ENCODE data around the gene THSD4. TPM values are rescaled to one million over a fixed set of nuclear protein-coding genes. Genes with fewer than 3 reads are reported as not detected.
"Not testable (repeated sequence)": the region's sequence is repeated elsewhere in the genome, so short reads cannot be mapped to it uniquely, and the experiment has no call there.

The THSD4 gene
- total RNA-seq, 2 donors from 2014 or later: not detected

GRCh38 chr15:71372769-71373168 is 257.5 kb downstream of the THSD4 start:
- H3K9me3 Mint-ChIP-seq; H3K27ac Mint-ChIP-seq; H3K4me1 Mint-ChIP-seq (ENCODE audit: low read depth in 2 of 2); ATAC-seq; DNase-seq (ENCODE audit: low spot score); H3K4me3 Mint-ChIP-seq: not testable (repeated sequence)
- H3K36me3 Mint-ChIP-seq: peaks cover 21% of the 10 kb centered on the region
- H3K27me3 Mint-ChIP-seq: peaks cover 22 to 28% of the 10 kb centered on the region in 2 donors

- Mint-ChIP-seq H3K36me3 (peaks cover 21% of the 10 kb centered on the region), H3K4me1 (ENCODE audit: low read depth in 2 of 2) (no peaks in the 10 kb centered on the region), H3K27ac (no peak overlapping the region), H3K9me3 (peaks cover 8% of the 10 kb centered on the region), H3K4me3 (no peak overlapping the region), H3K27me3 (peaks cover 22 to 28% of the 10 kb centered on the region in 2 donors)
- DNase-seq (ENCODE audit: low spot score) (no peak), ATAC-seq (no peak)
These were observed 258.6 kb downstream of the THSD4 start for GRCh38 chr15:71373917-71374316.

GRCh38 chr15:71374607-71375352 is 259.5 kb downstream of the THSD4 start:
- Mint-ChIP-seq H3K36me3 (peaks cover 19% of the 10 kb centered on the region), H3K4me3 (no peak overlapping the region), H3K9me3 (peaks cover 8% of the 10 kb centered on the region), H3K27ac (no peak overlapping the region), H3K27me3 (peaks cover 21 to 25% of the 10 kb centered on the region in 2 donors), H3K4me1 (ENCODE audit: low read depth in 2 of 2) (no peaks in the 10 kb centered on the region)
- ATAC-seq (no peak), DNase-seq (ENCODE audit: low spot score) (no peak)

GRCh38 chr15:71375934-71376333 is 260.7 kb downstream of the THSD4 start:
- peaks cover 8% of the 10 kb centered on the region for H3K9me3 Mint-ChIP-seq
- DNase-seq (ENCODE audit: low spot score) (no peak), ATAC-seq (no peak)
- no peak overlapping the region for H3K27ac Mint-ChIP-seq
- no peak overlapping the region for H3K4me3 Mint-ChIP-seq
- peaks cover 9% of the 10 kb centered on the region for H3K36me3 Mint-ChIP-seq
- H3K4me1 Mint-ChIP-seq (ENCODE audit: low read depth in 2 of 2): no peaks in the 10 kb centered on the region
- peaks cover 14 to 19% of the 10 kb centered on the region in 2 donors for H3K27me3 Mint-ChIP-seq

- peaks cover 18 to 19% of the 10 kb centered on the region in 2 donors for H3K27me3 Mint-ChIP-seq
- ATAC-seq: no peak
- DNase-seq (ENCODE audit: low spot score): no peak
- H3K27ac Mint-ChIP-seq: no peak overlapping the region
- no peak overlapping the region for H3K4me3 Mint-ChIP-seq
- H3K4me1 Mint-ChIP-seq (ENCODE audit: low read depth in 2 of 2): no peaks in the 10 kb centered on the region
- H3K36me3 Mint-ChIP-seq: no peaks in the 10 kb centered on the region
- H3K9me3 Mint-ChIP-seq: peaks cover 6% of the 10 kb centered on the region
These were observed 264.6 kb downstream of the THSD4 start for GRCh38 chr15:71379893-71380292.

GRCh38 chr15:71380345-71380744 is 265.1 kb downstream of the THSD4 start:
- Mint-ChIP-seq H3K4me3 (no peak overlapping the region), H3K4me1 (ENCODE audit: low read depth in 2 of 2) (no peaks in the 10 kb centered on the region), H3K36me3 (no peaks in the 10 kb centered on the region), H3K27ac (no peak overlapping the region), H3K27me3 (peaks cover 21 to 23% of the 10 kb centered on the region in 2 donors), H3K9me3 (peaks cover 6% of the 10 kb centered on the region)
- ATAC-seq: no peak
- DNase-seq (ENCODE audit: low spot score): no peak

- no peak overlapping the region for H3K27ac Mint-ChIP-seq
- DNase-seq (ENCODE audit: low spot score) (no peak), ATAC-seq (no peak)
- H3K27me3 Mint-ChIP-seq: peaks cover 29 to 54% of the 10 kb centered on the region in 2 donors
- H3K36me3 Mint-ChIP-seq: no peaks in the 10 kb centered on the region
- H3K4me3 Mint-ChIP-seq: no peak overlapping the region
- H3K4me1 Mint-ChIP-seq (ENCODE audit: low read depth in 2 of 2): peaks cover 0 to 6% of the 10 kb centered on the region in 2 donors
- no peaks in the 10 kb centered on the region for H3K9me3 Mint-ChIP-seq
These were observed 269.2 kb downstream of the THSD4 start for GRCh38 chr15:71384501-71384900.

GRCh38 chr15:71385026-71385425 is 269.8 kb downstream of the THSD4 start:
- no peak for DNase-seq (ENCODE audit: low spot score)
- no peak for ATAC-seq
- Mint-ChIP-seq H3K27ac (no peak overlapping the region), H3K4me1 (ENCODE audit: low read depth in 2 of 2) (peaks cover 0 to 6% of the 10 kb centered on the region in 2 donors), H3K4me3 (no peak overlapping the region), H3K9me3 (no peaks in the 10 kb centered on the region), H3K27me3 (peaks cover 29 to 54% of the 10 kb centered on the region in 2 donors), H3K36me3 (no peaks in the 10 kb centered on the region)

- Mint-ChIP-seq H3K9me3 (no peaks in the 10 kb centered on the region), H3K4me1 (ENCODE audit: low read depth in 2 of 2) (peaks cover 0 to 6% of the 10 kb centered on the region in 2 donors), H3K27ac (no peak overlapping the region), H3K27me3 (peaks cover 29 to 54% of the 10 kb centered on the region in 2 donors), H3K4me3 (no peak overlapping the region), H3K36me3 (no peaks in the 10 kb centered on the region)
- ATAC-seq (no peak), DNase-seq (ENCODE audit: low spot score) (no peak)
These were observed 270.2 kb downstream of the THSD4 start for GRCh38 chr15:71385457-71385856.

GRCh38 chr15:71386005-71386404 is 270.7 kb downstream of the THSD4 start:
- DNase-seq (ENCODE audit: low spot score): no peak
- no peak overlapping the region for H3K4me3 Mint-ChIP-seq

GRCh38 chr15:71386448-71387236 is 271.4 kb downstream of the THSD4 start:
- no peak for DNase-seq (ENCODE audit: low spot score)
- Mint-ChIP-seq H3K36me3 (no peaks in the 10 kb centered on the region), H3K9me3 (no peaks in the 10 kb centered on the region), H3K27me3 (peaks cover 31 to 59% of the 10 kb centered on the region in 2 donors), H3K27ac (no peak overlapping the region), H3K4me3 (no peak overlapping the region), H3K4me1 (ENCODE audit: low read depth in 2 of 2) (peaks cover 0 to 6% of the 10 kb centered on the region in 2 donors)
- no peak for ATAC-seq

More at GRCh38 chr15:71386005-71386404, 270.7 kb downstream of the THSD4 start:
- Mint-ChIP-seq H3K27me3 (peaks cover 29 to 54% of the 10 kb centered on the region in 2 donors), H3K9me3 (no peaks in the 10 kb centered on the region), H3K4me1 (ENCODE audit: low read depth in 2 of 2) (peaks cover 0 to 6% of the 10 kb centered on the region in 2 donors), H3K27ac (no peak overlapping the region), H3K36me3 (no peaks in the 10 kb centered on the region)
- ATAC-seq: no peak

GRCh38 chr15:71387810-71388209 is 272.5 kb downstream of the THSD4 start:
- DNase-seq (ENCODE audit: low spot score): no peak
- H3K36me3 Mint-ChIP-seq: no peaks in the 10 kb centered on the region
- ATAC-seq: no peak
- peaks cover 0 to 6% of the 10 kb centered on the region in 2 donors for H3K4me1 Mint-ChIP-seq (ENCODE audit: low read depth in 2 of 2)
- H3K9me3 Mint-ChIP-seq: no peaks in the 10 kb centered on the region
- H3K27me3 Mint-ChIP-seq: peaks cover 30 to 59% of the 10 kb centered on the region in 2 donors
- H3K27ac Mint-ChIP-seq: no peak overlapping the region
- H3K4me3 Mint-ChIP-seq: no peak overlapping the region

GRCh38 chr15:71390096-71390495 is 274.8 kb downstream of the THSD4 start:
- DNase-seq (ENCODE audit: low spot score) (no peak), ATAC-seq (no peak)
- Mint-ChIP-seq H3K4me1 (ENCODE audit: low read depth in 2 of 2) (peaks cover 0 to 6% of the 10 kb centered on the region in 2 donors), H3K36me3 (no peaks in the 10 kb centered on the region), H3K27me3 (peaks cover 37 to 64% of the 10 kb centered on the region in 2 donors), H3K27ac (no peak overlapping the region), H3K9me3 (no peaks in the 10 kb centered on the region), H3K4me3 (no peak overlapping the region)

All from natural killer cell treated with Interleukin-12 subunit alpha and Interleukin-12 subunit beta and Interleukin-15 and Interleukin-18, amount 100 ng/mL, for 72 hours (primary cell).